GM21786 (cell line): ENCODE measurements around the gene DUSP1.

Experiments
- ATAC-seq: cut with Tn5 transposase; IDR thresholded peaks from one replicate; pipeline ENCODE4 v1.9.1; 2021; ENCODE audit not compliant: unreplicated experiment

Gene DUSP1

GRCh38 chr5:172727551-172727950 is 43.4 kb downstream of the DUSP1 start:
- no peak for ATAC-seq

- no peak for ATAC-seq
These were observed 44.0 kb downstream of the DUSP1 start for GRCh38 chr5:172726966-172727365.

GRCh38 chr5:172725785-172726184 is 45.2 kb downstream of the DUSP1 start:
- no peak for ATAC-seq

GRCh38 chr5:172725273-172725672 is 45.7 kb downstream of the DUSP1 start:
- no peak for ATAC-seq

- no peak for ATAC-seq
These were observed 46.5 kb downstream of the DUSP1 start for GRCh38 chr5:172724242-172725183.

- no peak for ATAC-seq
These were observed 47.5 kb downstream of the DUSP1 start for GRCh38 chr5:172723508-172723907.

- no peak for ATAC-seq
These were observed 48.6 kb downstream of the DUSP1 start for GRCh38 chr5:172722327-172722815.

- no peak for ATAC-seq
These were observed 49.3 kb downstream of the DUSP1 start for GRCh38 chr5:172721455-172722326.

- ATAC-seq: no peak
These were observed 50.3 kb downstream of the DUSP1 start for GRCh38 chr5:172720655-172721054.

GRCh38 chr5:172719211-172719610 is 51.8 kb downstream of the DUSP1 start:
- ATAC-seq: no peak

- ATAC-seq: no peak
These were observed 52.4 kb downstream of the DUSP1 start for GRCh38 chr5:172718527-172719114.
